Stimulated activated CD8-positive, alpha-beta memory T cell treated with anti-CD3 and anti-CD28 coated beads, Interleukin-7, amount 100 ng/mL, for 24 hours (primary cell): ENCODE results near the gene SMIM21.

ENCODE experiments used
- DNase-seq: peaks from one replicate; pipeline ENCODE4 v3.0.0-alpha.2; 2020; ENCODE audit warnings: low read depth

Gene SMIM21

GRCh38 chr18:75427603-75428002 lies at the start of gene SMIM21:
TSS of gene SMIM21 (minus strand) at chr18:75427703. CDS start at chr18:75427563, 140 bp downstream.
- no peak for DNase-seq

- DNase-seq, result no peak
Observed at GRCh38 chr18:75475228-75475627, 47.7 kb upstream of the SMIM21 start.

GRCh38 chr18:75474332-75474731 lies 46.8 kb upstream of the SMIM21 start:
- DNase-seq, result no peak

GRCh38 chr18:75473316-75473715 lies 45.8 kb upstream of the SMIM21 start:
- no peak for DNase-seq

- no peak for DNase-seq
Observed at GRCh38 chr18:75472906-75473305, 45.4 kb upstream of the SMIM21 start.

- no peak for DNase-seq
Observed at GRCh38 chr18:75472396-75472795, 44.9 kb upstream of the SMIM21 start.

GRCh38 chr18:75471850-75472249 lies 44.3 kb upstream of the SMIM21 start:
- DNase-seq, result no peak

- DNase-seq, result no peak
Observed at GRCh38 chr18:75467851-75468250, 40.3 kb upstream of the SMIM21 start.

GRCh38 chr18:75467281-75467795 lies 39.8 kb upstream of the SMIM21 start:
- no peak for DNase-seq

- no peak for DNase-seq
Observed at GRCh38 chr18:75464356-75464755, 36.9 kb upstream of the SMIM21 start.

- DNase-seq, result no peak
Observed at GRCh38 chr18:75462178-75462832, 34.8 kb upstream of the SMIM21 start.

GRCh38 chr18:75456199-75456631 lies 28.7 kb upstream of the SMIM21 start:
- no peak for DNase-seq

GRCh38 chr18:75455249-75456198 lies 28.0 kb upstream of the SMIM21 start:
- no peak for DNase-seq

- no peak for DNase-seq
Observed at GRCh38 chr18:75454022-75454795, 26.7 kb upstream of the SMIM21 start.

- DNase-seq, result no peak
Observed at GRCh38 chr18:75450906-75451305, 23.4 kb upstream of the SMIM21 start.

- no peak for DNase-seq
Observed at GRCh38 chr18:75441896-75442295, 14.4 kb upstream of the SMIM21 start.

- no peak for DNase-seq
Observed at GRCh38 chr18:75439348-75439747, 11.8 kb upstream of the SMIM21 start.

GRCh38 chr18:75438891-75439290 lies 11.4 kb upstream of the SMIM21 start:
- DNase-seq, result no peak

GRCh38 chr18:75437979-75438378 lies 10.5 kb upstream of the SMIM21 start:
- no peak for DNase-seq

GRCh38 chr18:75433098-75433497 lies 5.6 kb upstream of the SMIM21 start:
- no peak for DNase-seq

- no peak for DNase-seq
Observed at GRCh38 chr18:75429975-75430374, 2.5 kb upstream of the SMIM21 start.

- no peak for DNase-seq
Observed at GRCh38 chr18:75428490-75428889, 987 bp upstream of the SMIM21 start.
